OCI-LY7 (cell line): ENCODE results near the gene KDM4B. TPM values are rescaled to one million over a fixed set of nuclear protein-coding genes. Genes with fewer than 3 reads are reported as not detected.
"Not testable (repeated sequence)": the region's sequence is repeated elsewhere in the genome, so short reads cannot be mapped to it uniquely, and the experiment has no call there.

Experiments used
- BruUV-seq: library from RNA; stranded (reverse); fragments of 400-500 nt; replicated peaks from 2 replicates; lab custom pipeline; 2021; lab: Mats Ljungman, UMichigan
- CTCF ChIA-PET: fragments of 300-600 bp; sonication (Branson Sonifier 250); formaldehyde crosslinking; loops from one replicate; lab custom pipeline; 2022; ENCODE audit warnings: antibody characterized with exemption; ENCODE audit not compliant: unreplicated experiment; lab: Charles Lee
- POLR2A ChIA-PET: fragments of 300-600 bp; sonication (Branson Sonifier 250); formaldehyde crosslinking; loops from one replicate; lab custom pipeline; 2022; ENCODE audit warnings: antibody characterized with exemption; lab: Charles Lee
- DNase-seq: peaks from one replicate; pipeline ENCODE4 v3.0.0-alpha.2; 2015; ENCODE audit warnings: low spot score
- H2AFZ ChIP-seq: fragments of 200-600 bp; sonication (generic), shearing (Covaris generic); 2 replicates; pipeline ENCODE4 v1.6.1; 2014; ENCODE audit warnings: mild to moderate bottlenecking, antibody characterized with exemption, low read length, moderate library complexity
- H3K27ac ChIP-seq: fragments of 200-600 bp; sonication (generic); 2 replicates; pipeline ENCODE4 v1.5.1; 2014; ENCODE audit warnings: mixed run types, low read depth, mild to moderate bottlenecking, moderate library complexity, low read length, inconsistent platforms; ENCODE audit not compliant: poor library complexity, severe bottlenecking
- H3K36me3 ChIP-seq: fragments of 200-600 bp; sonication (generic); 2 replicates; pipeline ENCODE4 v1.6.1; 2014; ENCODE audit warnings: mild to moderate bottlenecking, antibody characterized with exemption, low read length, moderate library complexity, mixed read lengths; ENCODE audit not compliant: insufficient read depth
- H3K4me1 ChIP-seq: fragments of 200-600 bp; sonication (generic); 2 replicates; pipeline ENCODE4 v1.5.1; 2014; ENCODE audit warnings: mild to moderate bottlenecking, low read length; ENCODE audit not compliant: insufficient read depth, poor library complexity, severe bottlenecking
- H3K4me2 ChIP-seq: fragments of 200-600 bp; sonication (generic); 2 replicates; pipeline ENCODE4 v1.6.1; 2014; ENCODE audit warnings: mild to moderate bottlenecking, low read length
- H3K4me3 ChIP-seq: fragments of 200-600 bp; sonication (generic); 2 replicates; pipeline ENCODE4 v1.5.1; 2014; ENCODE audit warnings: mild to moderate bottlenecking, low read depth, low read length; ENCODE audit not compliant: poor library complexity, severe bottlenecking
- H3K79me2 ChIP-seq: fragments of 200-600 bp; sonication (generic); 2 replicates; pipeline ENCODE4 v1.6.1; 2016; ENCODE audit warnings: low read depth, mild to moderate bottlenecking, low read length, moderate library complexity, mixed read lengths; ENCODE audit not compliant: insufficient read depth
- H3K9me2 ChIP-seq: fragments of 200-600 bp; sonication (generic); 2 replicates; pipeline ENCODE4 v1.6.1; 2016; ENCODE audit warnings: mild to moderate bottlenecking, low read length, mixed read lengths; ENCODE audit not compliant: insufficient read depth
- H3K9me3 ChIP-seq: fragments of 200-600 bp; sonication (generic); 2 replicates; pipeline ENCODE4 v1.6.1; 2014; ENCODE audit warnings: mild to moderate bottlenecking, mixed run types, low read length, mixed read lengths
- H4K20me1 ChIP-seq: fragments of 200-600 bp; sonication (generic); 2 replicates; pipeline ENCODE4 v1.6.1; 2014; ENCODE audit warnings: mild to moderate bottlenecking, antibody characterized with exemption, low read length, moderate library complexity, mixed read lengths; ENCODE audit not compliant: insufficient read depth
- EZH2phosphoT487 ChIP-seq: fragments of 200-600 bp; sonication (generic); IDR thresholded peaks from 2 replicates; pipeline ENCODE4 v1.6.1; 2018; ENCODE audit warnings: low read depth, borderline replicate concordance, mild to moderate bottlenecking, mixed run types, antibody characterized with exemption, low read length, moderate library complexity, mixed read lengths
- intact Hi-C: fragments of 100-400 bp; cut with micrococcal nuclease; formaldehyde crosslinking; loops from one replicate; pipeline ENCODE4 v1.10.0; 2022; ENCODE audit not compliant: unreplicated experiment
- total RNA-seq, 2 experiments: library from RNA; depleted of rRNA in 1 of 2; stranded (reverse); fragments of >200 nt in 1 of 2; shearing (Covaris generic) in 1 of 2; gene quantifications; 2 replicates each; pipeline ENCODE4 v1.2.3, GENCODE V29; 2014 to 2022
- TF ChIP-seq, protein P1 (sequence below): fragments of 200-600 bp; sonication (generic); conservative IDR thresholded peaks from 2 replicates; pipeline ENCODE4 v1.5.1; 2014; ENCODE audit warnings: mild to moderate bottlenecking, antibody characterized with exemption, low read length, moderate library complexity, mixed read lengths

Gene KDM4B
- total RNA-seq, 2 experiments from 2014 or later, result 24.3 to 44.2 TPM

DNA sequence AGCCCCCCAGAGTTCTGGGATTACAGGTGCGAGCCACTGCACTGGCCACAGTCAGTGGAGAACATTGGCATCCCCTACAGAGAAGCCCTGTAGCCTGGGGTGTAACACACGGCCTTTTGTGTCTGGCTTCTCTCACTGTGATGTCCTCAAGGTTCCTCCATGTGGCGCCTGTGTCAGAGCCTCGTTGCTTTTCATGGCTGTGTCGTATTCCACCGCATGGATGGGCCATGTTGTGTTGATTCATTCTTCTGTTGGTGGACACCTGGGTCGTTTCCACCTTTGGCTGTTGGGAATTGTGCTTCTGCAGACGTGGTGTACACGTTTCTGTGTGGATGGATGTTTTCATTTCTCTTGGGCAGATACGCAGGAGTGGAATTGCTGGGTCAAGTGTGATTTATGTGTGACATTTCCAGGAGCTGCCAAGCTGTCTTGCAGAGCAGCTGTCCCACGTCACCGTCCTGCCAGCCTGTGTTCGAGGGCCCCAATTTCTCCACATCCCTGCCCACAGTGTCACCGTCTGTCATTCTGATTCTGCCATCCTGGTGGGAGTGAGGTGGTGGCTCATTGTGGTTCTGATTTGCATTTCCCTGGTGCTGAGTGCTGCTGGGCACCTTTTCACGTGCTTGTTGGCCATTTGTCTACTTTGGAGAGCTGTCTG, 59.4 kb downstream of the KDM4B start:
- no peak overlapping the region for H3K27ac ChIP-seq
- DNase-seq, result no peak
- intact Hi-C loops, result no loop called here
- no peak overlapping the region for H3K4me3 ChIP-seq
- no peak overlapping the region for H3K4me2 ChIP-seq
- TF ChIP-seq, protein P1, sequence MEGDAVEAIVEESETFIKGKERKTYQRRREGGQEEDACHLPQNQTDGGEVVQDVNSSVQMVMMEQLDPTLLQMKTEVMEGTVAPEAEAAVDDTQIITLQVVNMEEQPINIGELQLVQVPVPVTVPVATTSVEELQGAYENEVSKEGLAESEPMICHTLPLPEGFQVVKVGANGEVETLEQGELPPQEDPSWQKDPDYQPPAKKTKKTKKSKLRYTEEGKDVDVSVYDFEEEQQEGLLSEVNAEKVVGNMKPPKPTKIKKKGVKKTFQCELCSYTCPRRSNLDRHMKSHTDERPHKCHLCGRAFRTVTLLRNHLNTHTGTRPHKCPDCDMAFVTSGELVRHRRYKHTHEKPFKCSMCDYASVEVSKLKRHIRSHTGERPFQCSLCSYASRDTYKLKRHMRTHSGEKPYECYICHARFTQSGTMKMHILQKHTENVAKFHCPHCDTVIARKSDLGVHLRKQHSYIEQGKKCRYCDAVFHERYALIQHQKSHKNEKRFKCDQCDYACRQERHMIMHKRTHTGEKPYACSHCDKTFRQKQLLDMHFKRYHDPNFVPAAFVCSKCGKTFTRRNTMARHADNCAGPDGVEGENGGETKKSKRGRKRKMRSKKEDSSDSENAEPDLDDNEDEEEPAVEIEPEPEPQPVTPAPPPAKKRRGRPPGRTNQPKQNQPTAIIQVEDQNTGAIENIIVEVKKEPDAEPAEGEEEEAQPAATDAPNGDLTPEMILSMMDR, result no peak
- TF ChIP-seq EZH2phosphoT487, result no peak
- H3K79me2 ChIP-seq, result no peaks in the 10 kb centered on the region
- ChIA-PET POLR2A (no interaction called here), CTCF (no interaction called here)
- no peaks in the 10 kb centered on the region for H4K20me1 ChIP-seq
- H3K9me2 ChIP-seq, result no peaks in the 10 kb centered on the region
- BruUV-seq, result no TSS peak
- no peak overlapping the region for H2AFZ ChIP-seq
- H3K36me3 ChIP-seq, result peaks cover 5% of the 10 kb centered on the region; the same call in 1 of the 2 replicates
- H3K9me3 ChIP-seq, result no peaks in the 10 kb centered on the region
- peaks cover 7% of the 10 kb centered on the region for H3K4me1 ChIP-seq

- CTCF ChIA-PET, H3K79me2 ChIP-seq, H4K20me1 ChIP-seq, H3K36me3 ChIP-seq, H3K4me1 ChIP-seq, intact Hi-C loops, H3K4me3 ChIP-seq, H2AFZ ChIP-seq, H3K27ac ChIP-seq, H3K4me2 ChIP-seq, BruUV-seq, H3K9me2 ChIP-seq, H3K9me3 ChIP-seq: not testable (repeated sequence)
- POLR2A ChIA-PET, result interaction anchor here (0.6 kb wide), 1 partner anchor 219 kb away, joined by 3 read pairs; no protein-coding TSS in a partner anchor
- peak; percentile 57 for DNase-seq
- TF ChIP-seq, protein P1, result peak; percentile 77
These were observed 60.7 kb downstream of the KDM4B start for GRCh38 chr19:5029596-5029995.

DNA sequence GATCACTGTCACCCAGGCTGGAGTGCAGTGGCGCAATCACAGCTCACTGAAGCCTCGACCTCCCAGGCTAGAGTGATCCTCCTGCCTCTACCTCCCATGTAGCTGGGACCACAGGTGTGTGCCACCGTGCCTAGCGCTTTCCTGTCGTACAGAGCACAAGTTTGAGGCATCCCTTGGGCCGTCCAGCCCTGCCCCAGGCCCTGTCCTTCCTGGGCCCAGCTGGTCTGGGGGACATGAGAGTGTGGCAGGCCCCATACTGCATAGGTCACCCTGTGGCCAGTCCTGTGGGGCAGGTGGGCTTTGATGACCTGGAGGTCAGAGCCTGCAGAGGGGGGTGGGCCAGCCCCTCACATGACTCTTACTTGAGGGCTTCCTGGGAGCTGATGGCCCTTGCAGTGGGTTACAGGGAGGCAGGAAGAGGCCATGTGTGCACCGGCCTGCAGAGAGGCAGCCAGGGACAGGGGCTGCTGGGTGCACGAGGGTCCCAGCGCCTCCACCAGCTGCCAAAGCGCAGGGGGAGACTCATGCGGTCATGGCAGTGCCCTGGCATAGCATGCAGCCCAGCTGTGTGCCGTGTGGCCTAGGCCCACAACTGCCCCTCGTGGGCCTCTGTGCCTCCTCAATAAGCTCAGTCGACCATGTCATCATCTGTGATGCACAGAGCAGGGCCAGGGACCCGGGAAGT, 61.4 kb downstream of the KDM4B start:
- intact Hi-C loops, result loop anchor here (10.0 kb wide), 1 partner anchor 305 kb away; the partner anchor contains the start of gene DPP9
- no peak overlapping the region for H3K4me2 ChIP-seq
- POLR2A ChIA-PET, result interaction anchor here (0.6 kb wide), 1 partner anchor 304 kb away, joined by 3 read pairs; no protein-coding TSS in a partner anchor
- H3K4me3 ChIP-seq, result no peak overlapping the region
- no TSS peak for BruUV-seq
- H3K36me3 ChIP-seq, result peaks cover 7% of the 10 kb centered on the region; the same call in 1 of the 2 replicates
- H3K9me2 ChIP-seq, result no peaks in the 10 kb centered on the region
- H3K9me3 ChIP-seq, result no peaks in the 10 kb centered on the region
- CTCF ChIA-PET, result no interaction called here
- H3K79me2 ChIP-seq, result no peaks in the 10 kb centered on the region
- H3K27ac ChIP-seq, result no peak overlapping the region
- H3K4me1 ChIP-seq, result peaks cover 7% of the 10 kb centered on the region
- no peak overlapping the region for H2AFZ ChIP-seq
- no peaks in the 10 kb centered on the region for H4K20me1 ChIP-seq
- DNase-seq, result no peak
- TF ChIP-seq, protein P1, result no peak
- TF ChIP-seq EZH2phosphoT487, result no peak
